Neural cell (in vitro differentiated cells): Measurements from ENCODE around the gene RAMP2.

Experiments
- EZH2 ChIP-seq: fragments of 200-600, 300-800 bp; shearing (Covaris generic), sonication (generic); IDR thresholded peaks from 2 replicates; pipeline ENCODE4 v1.6.1; 2014; ENCODE audit warnings: antibody characterized with exemption, low read length, borderline replicate concordance, mild to moderate bottlenecking; ENCODE audit not compliant: insufficient read depth, poor library complexity, severe bottlenecking
- POLR2AphosphoS5 ChIP-seq: IDR thresholded peaks from 2 replicates; pipeline ENCODE4 v1.6.1; 2012
- RAD21 ChIP-seq: fragments of 450-650 bp; conservative IDR thresholded peaks from 2 replicates; pipeline ENCODE4 v1.6.1; 2014; ENCODE audit warnings: antibody characterized with exemption, mild to moderate bottlenecking, moderate library complexity
- TF ChIP-seq, protein P1 (sequence below): fragments of 450-650 bp; IDR thresholded peaks from 2 replicates; pipeline ENCODE4 v1.5.1; 2014; ENCODE audit warnings: antibody characterized with exemption, mild to moderate bottlenecking, moderate library complexity; ENCODE audit not compliant: poor library complexity, severe bottlenecking

DNA sequence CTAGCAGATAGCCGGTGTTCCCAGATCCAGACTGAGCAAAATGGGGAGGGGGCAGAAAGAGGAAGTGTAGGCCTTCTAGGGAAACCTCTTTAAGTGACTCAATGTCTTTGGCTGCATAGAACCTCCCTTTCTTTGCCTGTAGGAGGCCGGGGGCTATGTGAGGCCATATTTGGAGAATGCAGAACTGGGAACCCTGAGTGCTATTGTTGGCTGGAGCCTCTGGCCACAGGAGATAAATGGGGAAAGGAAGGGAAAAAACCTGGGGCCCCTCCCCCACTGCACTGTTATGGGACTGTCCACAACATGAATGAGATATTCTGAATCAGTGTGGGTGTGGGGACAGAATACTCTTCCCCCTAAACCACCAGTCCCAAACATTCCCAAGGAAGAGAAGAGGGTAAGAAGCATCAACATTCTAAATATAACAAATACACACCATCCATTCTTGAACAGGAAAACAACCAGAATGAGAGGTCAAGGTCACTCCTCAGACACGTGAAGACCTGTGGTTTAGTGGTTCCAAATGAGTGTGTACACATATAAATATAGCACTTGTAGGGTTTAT lies 14.6 kb downstream of the RAMP2 start:
- TF ChIP-seq, protein P1, sequence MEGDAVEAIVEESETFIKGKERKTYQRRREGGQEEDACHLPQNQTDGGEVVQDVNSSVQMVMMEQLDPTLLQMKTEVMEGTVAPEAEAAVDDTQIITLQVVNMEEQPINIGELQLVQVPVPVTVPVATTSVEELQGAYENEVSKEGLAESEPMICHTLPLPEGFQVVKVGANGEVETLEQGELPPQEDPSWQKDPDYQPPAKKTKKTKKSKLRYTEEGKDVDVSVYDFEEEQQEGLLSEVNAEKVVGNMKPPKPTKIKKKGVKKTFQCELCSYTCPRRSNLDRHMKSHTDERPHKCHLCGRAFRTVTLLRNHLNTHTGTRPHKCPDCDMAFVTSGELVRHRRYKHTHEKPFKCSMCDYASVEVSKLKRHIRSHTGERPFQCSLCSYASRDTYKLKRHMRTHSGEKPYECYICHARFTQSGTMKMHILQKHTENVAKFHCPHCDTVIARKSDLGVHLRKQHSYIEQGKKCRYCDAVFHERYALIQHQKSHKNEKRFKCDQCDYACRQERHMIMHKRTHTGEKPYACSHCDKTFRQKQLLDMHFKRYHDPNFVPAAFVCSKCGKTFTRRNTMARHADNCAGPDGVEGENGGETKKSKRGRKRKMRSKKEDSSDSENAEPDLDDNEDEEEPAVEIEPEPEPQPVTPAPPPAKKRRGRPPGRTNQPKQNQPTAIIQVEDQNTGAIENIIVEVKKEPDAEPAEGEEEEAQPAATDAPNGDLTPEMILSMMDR: no peak
- TF ChIP-seq EZH2 (no peak), POLR2AphosphoS5 (no peak), RAD21 (no peak)
